ENCODE measurements around the gene RABGAP1L.
"Not testable (repeated sequence)": the region's sequence is repeated elsewhere in the genome, so short reads cannot be mapped to it uniquely, and the experiment has no call there.

- TF ChIP-seq, protein P1, sequence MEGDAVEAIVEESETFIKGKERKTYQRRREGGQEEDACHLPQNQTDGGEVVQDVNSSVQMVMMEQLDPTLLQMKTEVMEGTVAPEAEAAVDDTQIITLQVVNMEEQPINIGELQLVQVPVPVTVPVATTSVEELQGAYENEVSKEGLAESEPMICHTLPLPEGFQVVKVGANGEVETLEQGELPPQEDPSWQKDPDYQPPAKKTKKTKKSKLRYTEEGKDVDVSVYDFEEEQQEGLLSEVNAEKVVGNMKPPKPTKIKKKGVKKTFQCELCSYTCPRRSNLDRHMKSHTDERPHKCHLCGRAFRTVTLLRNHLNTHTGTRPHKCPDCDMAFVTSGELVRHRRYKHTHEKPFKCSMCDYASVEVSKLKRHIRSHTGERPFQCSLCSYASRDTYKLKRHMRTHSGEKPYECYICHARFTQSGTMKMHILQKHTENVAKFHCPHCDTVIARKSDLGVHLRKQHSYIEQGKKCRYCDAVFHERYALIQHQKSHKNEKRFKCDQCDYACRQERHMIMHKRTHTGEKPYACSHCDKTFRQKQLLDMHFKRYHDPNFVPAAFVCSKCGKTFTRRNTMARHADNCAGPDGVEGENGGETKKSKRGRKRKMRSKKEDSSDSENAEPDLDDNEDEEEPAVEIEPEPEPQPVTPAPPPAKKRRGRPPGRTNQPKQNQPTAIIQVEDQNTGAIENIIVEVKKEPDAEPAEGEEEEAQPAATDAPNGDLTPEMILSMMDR (IDR thresholded peaks at IDR 0.05): not testable (repeated sequence)
- not testable (repeated sequence) for TF ChIP-seq POLR2A (IDR thresholded peaks at IDR 0.05)
These were observed 250.5 kb downstream of the RABGAP1L start for GRCh38 chr1:174409801-174410200.

Measured in Peyer's patch (tissue), 4 donors.